Stimulated activated CD8-positive, alpha-beta memory T cell treated with anti-CD3 and anti-CD28 coated beads, Interleukin-4, amount 100 ng/mL, for 1 hour (primary cell): ENCODE measurements around the gene CYTH2.

Source experiments
- DNase-seq, 2 donors: peaks; one replicate each; pipeline ENCODE4 v3.0.0-alpha.2; 2020; ENCODE audit warnings: low read depth in 2 of 2, low spot score in 1 of 2

Gene CYTH2

GRCh38 chr19:48492925-48493717 lies 24.0 kb downstream of the CYTH2 start:
- peak; percentile 41 to 63 for DNase-seq

- DNase-seq: no peak
These were observed 24.7 kb downstream of the CYTH2 start for GRCh38 chr19:48493718-48494401.

- DNase-seq: no peak
These were observed 26.2 kb downstream of the CYTH2 start for GRCh38 chr19:48495396-48495795.

- DNase-seq: no peak
These were observed 28.0 kb downstream of the CYTH2 start for GRCh38 chr19:48496959-48497727.

GRCh38 chr19:48497728-48498594 lies 28.8 kb downstream of the CYTH2 start:
- no peak for DNase-seq

- no peak for DNase-seq
These were observed 29.6 kb downstream of the CYTH2 start for GRCh38 chr19:48498595-48499311.

- no peak for DNase-seq
These were observed 30.3 kb downstream of the CYTH2 start for GRCh38 chr19:48499316-48500090.

GRCh38 chr19:48500830-48501493 lies 31.8 kb downstream of the CYTH2 start:
- DNase-seq: no peak

GRCh38 chr19:48501494-48502349 lies 32.6 kb downstream of the CYTH2 start:
- no peak for DNase-seq

- DNase-seq: peak in 1 of 2 donors; percentile 39
These were observed 33.3 kb downstream of the CYTH2 start for GRCh38 chr19:48502350-48503018.

GRCh38 chr19:48506138-48506733 lies 37.1 kb downstream of the CYTH2 start:
- DNase-seq: no peak

- no peak for DNase-seq
These were observed 38.8 kb downstream of the CYTH2 start for GRCh38 chr19:48507911-48508439.

GRCh38 chr19:48508729-48509411 lies 39.7 kb downstream of the CYTH2 start:
- no peak for DNase-seq

GRCh38 chr19:48509467-48510194 lies 40.5 kb downstream of the CYTH2 start:
- no peak for DNase-seq

- DNase-seq: peak; percentile 46 to 53
These were observed 41.5 kb downstream of the CYTH2 start for GRCh38 chr19:48510421-48511268.
